ENCODE results near the gene GOLGA6C. TPM values are rescaled to one million over a fixed set of nuclear protein-coding genes. Genes with fewer than 3 reads are reported as not detected.
A peak's percentile ranks its signal among the peaks of the same experiment; 100 is the strongest.
"Not testable (repeated sequence)": the region's sequence is repeated elsewhere in the genome, so short reads cannot be mapped to it uniquely, and the experiment has no call there.

The GOLGA6C gene
- total RNA-seq, 2 donors from 2014 or later, result not detected

GRCh38 chr15:75306188-75306587, 48.1 kb downstream of the GOLGA6C start:
- no peaks in the 10 kb centered on the region for H3K9me3 Mint-ChIP-seq

GRCh38 chr15:75307778-75308390, 49.8 kb downstream of the GOLGA6C start:
- TF ChIP-seq CTCF (conservative IDR thresholded peaks at IDR 0.05), result peak; percentile 84
- Mint-ChIP-seq H3K36me3 (ENCODE audit: low read depth) (no peaks in the 10 kb centered on the region), H3K4me1 (no peaks in the 10 kb centered on the region), H3K27ac (no peak overlapping the region), H3K4me3 (no peak overlapping the region), H3K27me3 (ENCODE audit: insufficient read depth) (peaks cover 9% of the 10 kb centered on the region), H3K9me3 (no peaks in the 10 kb centered on the region)
- no peaks in the 10 kb centered on the region for H3K9me3 ChIP-seq (ENCODE audit: control insufficient read depth, low read length)
- no peak overlapping the region for H3K4me3 ChIP-seq (ENCODE audit: low read length)
- no peak overlapping the region for H3K27ac ChIP-seq (ENCODE audit: low read depth, low read length)
- no peaks in the 10 kb centered on the region for H3K27me3 ChIP-seq (ENCODE audit: control insufficient read depth, insufficient read depth, low read length, poor library complexity, severe bottlenecking)
- no peaks in the 10 kb centered on the region for H3K36me3 ChIP-seq (ENCODE audit: control insufficient read depth, insufficient read depth, low read length)
- H3K9ac ChIP-seq (ENCODE audit: extremely low read depth, low read length, poor library complexity, severe bottlenecking), result no peak overlapping the region
- no peaks in the 10 kb centered on the region for H3K4me1 ChIP-seq (ENCODE audit: control insufficient read depth, insufficient read depth, low read length)
- WGBS, 2 experiments (ENCODE audit: insufficient coverage in 1 of 2, insufficient read length in 1 of 2), result 50 to 67% methylated on average over 8 to 15 of the region's 15 CpGs
- peak; percentile 95 for DNase-seq

More at GRCh38 chr15:75306188-75306587, 48.1 kb downstream of the GOLGA6C start:
- H3K4me3 Mint-ChIP-seq, result no peak overlapping the region
- peak; percentile 7 for DNase-seq
- no peaks in the 10 kb centered on the region for H3K36me3 Mint-ChIP-seq (ENCODE audit: low read depth)
- H3K36me3 ChIP-seq (ENCODE audit: control insufficient read depth, insufficient read depth, low read length), result no peaks in the 10 kb centered on the region
- H3K4me1 ChIP-seq (ENCODE audit: control insufficient read depth, insufficient read depth, low read length), result no peaks in the 10 kb centered on the region
- TF ChIP-seq CTCF (conservative IDR thresholded peaks at IDR 0.05), result no peak
- 71 to 75% methylated on average over 2 to 3 of the region's 3 CpGs for WGBS, 2 experiments (ENCODE audit: insufficient coverage in 1 of 2, insufficient read length in 1 of 2)
- H3K4me3 ChIP-seq (ENCODE audit: low read length), result no peak overlapping the region
- H3K27ac ChIP-seq (ENCODE audit: low read depth, low read length), result no peak overlapping the region
- no peak overlapping the region for H3K9ac ChIP-seq (ENCODE audit: extremely low read depth, low read length, poor library complexity, severe bottlenecking)
- H3K27me3 ChIP-seq (ENCODE audit: control insufficient read depth, insufficient read depth, low read length, poor library complexity, severe bottlenecking), result no peaks in the 10 kb centered on the region
- H3K27ac Mint-ChIP-seq, result no peak overlapping the region
- H3K4me1 Mint-ChIP-seq, result no peaks in the 10 kb centered on the region
- peaks cover 8% of the 10 kb centered on the region for H3K27me3 Mint-ChIP-seq (ENCODE audit: insufficient read depth)
- no peaks in the 10 kb centered on the region for H3K9me3 ChIP-seq (ENCODE audit: control insufficient read depth, low read length)

- Mint-ChIP-seq H3K4me1 (no peaks in the 10 kb centered on the region), H3K27me3 (ENCODE audit: insufficient read depth) (peaks cover 14% of the 10 kb centered on the region), H3K36me3 (ENCODE audit: low read depth) (no peaks in the 10 kb centered on the region), H3K4me3 (no peak overlapping the region), H3K9me3 (no peaks in the 10 kb centered on the region), H3K27ac (no peak overlapping the region)
- Histone ChIP-seq H3K9me3 (ENCODE audit: control insufficient read depth, low read length) (no peaks in the 10 kb centered on the region), H3K27ac (ENCODE audit: low read depth, low read length) (no peak overlapping the region), H3K36me3 (ENCODE audit: control insufficient read depth, insufficient read depth, low read length) (no peaks in the 10 kb centered on the region), H3K4me1 (ENCODE audit: control insufficient read depth, insufficient read depth, low read length) (no peaks in the 10 kb centered on the region), H3K9ac (ENCODE audit: extremely low read depth, low read length, poor library complexity, severe bottlenecking) (no peak overlapping the region), H3K27me3 (ENCODE audit: control insufficient read depth, insufficient read depth, low read length, poor library complexity, severe bottlenecking) (no peaks in the 10 kb centered on the region), H3K4me3 (ENCODE audit: low read length) (no peak overlapping the region)
- DNase-seq, result peak; percentile 2
- TF ChIP-seq CTCF (conservative IDR thresholded peaks at IDR 0.05), result no peak
Measured at GRCh38 chr15:75309711-75310110, 51.6 kb downstream of the GOLGA6C start.

GRCh38 chr15:75312548-75312947, 54.4 kb downstream of the GOLGA6C start:
- H3K27ac Mint-ChIP-seq, H3K4me3 Mint-ChIP-seq: not testable (repeated sequence)
- WGBS, 2 experiments (ENCODE audit: insufficient coverage in 1 of 2, insufficient read length in 1 of 2), result 88 to 95% methylated on average over 1 of the region's 1 CpG

More at GRCh38 chr15:75312548-75312947, 54.4 kb downstream of the GOLGA6C start:
- H3K9me3 ChIP-seq (ENCODE audit: control insufficient read depth, low read length); H3K36me3 ChIP-seq (ENCODE audit: control insufficient read depth, insufficient read depth, low read length); H3K27ac ChIP-seq (ENCODE audit: low read depth, low read length); H3K4me1 ChIP-seq (ENCODE audit: control insufficient read depth, insufficient read depth, low read length); H3K9me3 Mint-ChIP-seq; H3K9ac ChIP-seq (ENCODE audit: extremely low read depth, low read length, poor library complexity, severe bottlenecking); H3K27me3 ChIP-seq (ENCODE audit: control insufficient read depth, insufficient read depth, low read length, poor library complexity, severe bottlenecking); H3K4me3 ChIP-seq (ENCODE audit: low read length); H3K4me1 Mint-ChIP-seq; H3K36me3 Mint-ChIP-seq (ENCODE audit: low read depth): not testable (repeated sequence)
- peaks cover 14% of the 10 kb centered on the region for H3K27me3 Mint-ChIP-seq (ENCODE audit: insufficient read depth)
- peak; percentile 5 for DNase-seq

Data from endodermal cell (in vitro differentiated cells).